ENCODE measurements around the gene HMOX1.

HMOX1 gene

GRCh38 chr22:35418731-35419130 is 37.8 kb downstream of the HMOX1 start:
- H3K36me3 Mint-ChIP-seq, result peaks cover 44% of the 10 kb centered on the region
- no peak overlapping the region for H3K27ac Mint-ChIP-seq
- DNase-seq, result peak; percentile 27
- CTCF ChIA-PET, result interaction anchor here (1.5 kb wide), 1 partner anchor 12 kb away, joined by 10 read pairs; no protein-coding TSS in a partner anchor
- H3K27me3 Mint-ChIP-seq, result no peaks in the 10 kb centered on the region
- H3K4me1 Mint-ChIP-seq, result peaks cover 4% of the 10 kb centered on the region
- H3K4me3 Mint-ChIP-seq, result no peak overlapping the region
- no peaks in the 10 kb centered on the region for H3K9me3 Mint-ChIP-seq

GRCh38 chr22:35419756-35420155 is 38.9 kb downstream of the HMOX1 start:
- no peak overlapping the region for H3K27ac Mint-ChIP-seq
- CTCF ChIA-PET, result interaction anchor here (1.5 kb wide), 1 partner anchor 11 kb away, joined by 10 read pairs; no protein-coding TSS in a partner anchor
- peaks cover 4% of the 10 kb centered on the region for H3K4me1 Mint-ChIP-seq

GRCh38 chr22:35421121-35421520 is 40.2 kb downstream of the HMOX1 start:
- Mint-ChIP-seq H3K27ac (no peak overlapping the region), H3K4me3 (no peak overlapping the region), H3K36me3 (peaks cover 43% of the 10 kb centered on the region), H3K9me3 (no peaks in the 10 kb centered on the region), H3K4me1 (peaks cover 6% of the 10 kb centered on the region), H3K27me3 (no peaks in the 10 kb centered on the region)
- no peak for DNase-seq
- CTCF ChIA-PET, result no interaction called here

More at GRCh38 chr22:35419756-35420155, 38.9 kb downstream of the HMOX1 start:
- Mint-ChIP-seq H3K9me3 (no peaks in the 10 kb centered on the region), H3K36me3 (peaks cover 42% of the 10 kb centered on the region), H3K4me3 (no peak overlapping the region), H3K27me3 (no peaks in the 10 kb centered on the region)
- no peak for DNase-seq

GRCh38 chr22:35422145-35422544 is 41.2 kb downstream of the HMOX1 start:
- no peaks in the 10 kb centered on the region for H3K9me3 Mint-ChIP-seq
- H3K27ac Mint-ChIP-seq, result peak overlapping the region; percentile 20
- no peak overlapping the region for H3K4me3 Mint-ChIP-seq
- CTCF ChIA-PET, result no interaction called here
- H3K4me1 Mint-ChIP-seq, result peaks cover 6% of the 10 kb centered on the region
- no peak for DNase-seq
- H3K36me3 Mint-ChIP-seq, result peaks cover 39% of the 10 kb centered on the region
- H3K27me3 Mint-ChIP-seq, result no peaks in the 10 kb centered on the region

- Mint-ChIP-seq H3K27ac (peak overlapping the region; percentile 49), H3K4me1 (peaks cover 6% of the 10 kb centered on the region), H3K36me3 (peaks cover 37% of the 10 kb centered on the region), H3K9me3 (no peaks in the 10 kb centered on the region), H3K27me3 (no peaks in the 10 kb centered on the region), H3K4me3 (no peak overlapping the region)
- CTCF ChIA-PET, result no interaction called here
- no peak for DNase-seq
Measured at GRCh38 chr22:35422936-35423335, 42.0 kb downstream of the HMOX1 start.

GRCh38 chr22:35424081-35424480 is 43.2 kb downstream of the HMOX1 start:
- Mint-ChIP-seq H3K4me1 (peaks cover 5% of the 10 kb centered on the region), H3K27ac (peak overlapping the region; percentile 33), H3K9me3 (no peaks in the 10 kb centered on the region), H3K27me3 (no peaks in the 10 kb centered on the region), H3K4me3 (no peak overlapping the region), H3K36me3 (peaks cover 37% of the 10 kb centered on the region)
- CTCF ChIA-PET, result no interaction called here
- DNase-seq, result no peak

- H3K4me3 Mint-ChIP-seq, result no peak overlapping the region
- CTCF ChIA-PET, result no interaction called here
- H3K36me3 Mint-ChIP-seq, result peaks cover 39% of the 10 kb centered on the region
- no peak overlapping the region for H3K27ac Mint-ChIP-seq
- no peak for DNase-seq
- H3K9me3 Mint-ChIP-seq, result no peaks in the 10 kb centered on the region
- peaks cover 3% of the 10 kb centered on the region for H3K4me1 Mint-ChIP-seq
- H3K27me3 Mint-ChIP-seq, result no peaks in the 10 kb centered on the region
Measured at GRCh38 chr22:35424761-35425160, 43.9 kb downstream of the HMOX1 start.

- no peak overlapping the region for H3K4me3 Mint-ChIP-seq
- H3K27ac Mint-ChIP-seq, result peak overlapping the region; percentile 5
- CTCF ChIA-PET, result no interaction called here
- H3K27me3 Mint-ChIP-seq, result no peaks in the 10 kb centered on the region
- peaks cover 40% of the 10 kb centered on the region for H3K36me3 Mint-ChIP-seq
- H3K4me1 Mint-ChIP-seq, result peaks cover 3% of the 10 kb centered on the region
- no peak for DNase-seq
- H3K9me3 Mint-ChIP-seq, result no peaks in the 10 kb centered on the region
Measured at GRCh38 chr22:35425546-35425945, 44.6 kb downstream of the HMOX1 start.

GRCh38 chr22:35425971-35426800 is 45.3 kb downstream of the HMOX1 start:
- CTCF ChIA-PET, result no interaction called here
- H3K9me3 Mint-ChIP-seq, result no peaks in the 10 kb centered on the region
- H3K4me3 Mint-ChIP-seq, result no peak overlapping the region
- H3K27ac Mint-ChIP-seq, result peak overlapping the region; percentile 77
- peaks cover 3% of the 10 kb centered on the region for H3K4me1 Mint-ChIP-seq
- DNase-seq, result no peak
- no peaks in the 10 kb centered on the region for H3K27me3 Mint-ChIP-seq
- peaks cover 42% of the 10 kb centered on the region for H3K36me3 Mint-ChIP-seq

- CTCF ChIA-PET, result no interaction called here
- DNase-seq, result no peak
- Mint-ChIP-seq H3K27ac (peak overlapping the region; percentile 77), H3K9me3 (no peaks in the 10 kb centered on the region), H3K36me3 (peaks cover 45% of the 10 kb centered on the region), H3K4me3 (no peak overlapping the region), H3K4me1 (peaks cover 3% of the 10 kb centered on the region), H3K27me3 (no peaks in the 10 kb centered on the region)
Measured at GRCh38 chr22:35426801-35427140, 45.9 kb downstream of the HMOX1 start.

- DNase-seq, result peak; percentile 76
- no peak overlapping the region for H3K27ac Mint-ChIP-seq
- peaks cover 7% of the 10 kb centered on the region for H3K9me3 Mint-ChIP-seq
- CTCF ChIA-PET, result interaction anchor here (0.7 to 4.4 kb wide), 6 partner anchors 12 to 190 kb away, joined by 3 to 19 read pairs (median 4); no protein-coding TSS in a partner anchor
- H3K36me3 Mint-ChIP-seq, result peaks cover 51% of the 10 kb centered on the region
- H3K27me3 Mint-ChIP-seq, result no peaks in the 10 kb centered on the region
- H3K4me1 Mint-ChIP-seq, result no peaks in the 10 kb centered on the region
- no peak overlapping the region for H3K4me3 Mint-ChIP-seq
Measured at GRCh38 chr22:35430897-35431322, 50.0 kb downstream of the HMOX1 start.

GRCh38 chr22:35431483-35432227 is 50.8 kb downstream of the HMOX1 start:
- Mint-ChIP-seq H3K36me3 (peaks cover 53% of the 10 kb centered on the region), H3K4me1 (no peaks in the 10 kb centered on the region), H3K27me3 (no peaks in the 10 kb centered on the region)

GRCh38 chr22:35432228-35432905 is 51.5 kb downstream of the HMOX1 start:
- no peaks in the 10 kb centered on the region for H3K27me3 Mint-ChIP-seq
- H3K9me3 Mint-ChIP-seq, result peaks cover 7% of the 10 kb centered on the region
- no peak for DNase-seq
- no peak overlapping the region for H3K4me3 Mint-ChIP-seq
- no peaks in the 10 kb centered on the region for H3K4me1 Mint-ChIP-seq
- peaks cover 54% of the 10 kb centered on the region for H3K36me3 Mint-ChIP-seq
- no peak overlapping the region for H3K27ac Mint-ChIP-seq
- CTCF ChIA-PET, result interaction anchor here (4.4 kb wide), 1 partner anchor 150 kb away, joined by 19 read pairs; no protein-coding TSS in a partner anchor

More at GRCh38 chr22:35431483-35432227, 50.8 kb downstream of the HMOX1 start:
- CTCF ChIA-PET, result interaction anchor here (0.7 to 4.4 kb wide), 4 partner anchors 13 to 151 kb away, joined by 3 to 19 read pairs (median 7); partner anchors contain the start of gene HMOX1
- H3K9me3 Mint-ChIP-seq, result peaks cover 7% of the 10 kb centered on the region
- no peak overlapping the region for H3K27ac Mint-ChIP-seq
- no peak for DNase-seq
- no peak overlapping the region for H3K4me3 Mint-ChIP-seq

Data from activated naive CD4-positive, alpha-beta T cell treated with anti-CD3 and anti-CD28 coated beads, Interleukin-2, amount 10 ng/mL, durations not matched to agents 7 days and 5 days (primary cell).